Measurements from ENCODE around the gene EZH1.

The EZH1 gene

DNA sequence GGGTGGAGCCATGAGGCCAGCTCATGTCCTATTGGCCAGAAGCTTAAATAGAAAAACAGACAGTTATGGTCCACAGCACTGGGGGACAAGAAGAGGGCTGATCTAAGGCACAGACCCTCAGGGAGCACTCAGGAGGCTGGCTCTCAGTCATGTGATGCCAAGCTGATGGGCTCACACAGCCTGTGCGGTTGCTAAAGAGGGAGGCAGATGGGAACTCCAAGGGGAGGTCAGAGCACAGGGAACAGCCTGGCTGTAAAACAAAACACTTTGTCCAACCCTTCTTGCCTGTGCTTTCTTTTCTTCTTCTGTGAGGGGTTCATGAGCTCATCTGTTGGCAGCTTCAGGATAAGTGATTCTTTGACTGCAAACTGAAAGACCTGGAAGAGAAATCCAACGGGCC is 35.3 kb downstream of the EZH1 start:
- no peak for DNase-seq (ENCODE audit: low read depth in 2 of 2)

DNA sequence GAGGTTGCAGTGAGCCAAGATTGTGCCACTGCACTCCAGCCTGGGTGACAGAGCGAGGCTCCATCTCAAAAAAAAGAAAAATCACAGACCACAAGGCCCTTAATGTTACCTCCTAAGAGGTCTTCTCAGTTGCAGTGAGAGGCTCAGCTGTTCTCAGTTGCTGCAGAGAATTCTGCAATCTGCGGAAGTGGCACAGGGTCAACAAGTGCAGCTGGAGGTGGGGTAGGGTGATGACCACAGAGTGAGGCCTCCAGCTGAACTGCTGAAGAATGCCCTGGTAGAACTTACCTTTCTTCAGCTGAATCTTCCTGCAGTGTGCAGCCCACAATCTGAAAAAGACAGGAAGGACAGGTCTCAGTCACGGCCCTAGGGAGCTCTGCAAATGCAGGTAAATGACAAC is 36.3 kb downstream of the EZH1 start:
- DNase-seq (ENCODE audit: low read depth in 2 of 2), result no peak

DNA sequence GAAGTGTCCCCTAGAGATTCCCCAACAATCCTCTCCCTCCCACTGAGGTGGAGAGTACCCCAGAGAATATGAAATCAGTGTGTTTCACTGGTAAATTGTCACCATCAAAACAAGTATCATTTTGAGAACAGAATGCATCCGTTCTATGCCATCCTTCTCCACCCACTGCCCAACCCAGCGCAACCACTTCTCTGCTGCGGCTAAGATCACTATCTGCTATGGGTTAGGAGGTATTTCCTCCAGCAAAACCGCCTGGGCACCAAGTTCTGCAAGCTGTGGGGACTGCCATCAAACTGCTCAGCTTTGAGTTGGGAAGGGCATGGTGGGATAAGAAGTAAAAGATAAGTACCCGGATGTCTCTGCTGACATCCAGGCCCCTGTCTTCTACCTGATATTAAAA is 38.1 kb downstream of the EZH1 start:
- DNase-seq (ENCODE audit: low read depth in 2 of 2), result peak in 1 of 2 donors; percentile 54

DNA sequence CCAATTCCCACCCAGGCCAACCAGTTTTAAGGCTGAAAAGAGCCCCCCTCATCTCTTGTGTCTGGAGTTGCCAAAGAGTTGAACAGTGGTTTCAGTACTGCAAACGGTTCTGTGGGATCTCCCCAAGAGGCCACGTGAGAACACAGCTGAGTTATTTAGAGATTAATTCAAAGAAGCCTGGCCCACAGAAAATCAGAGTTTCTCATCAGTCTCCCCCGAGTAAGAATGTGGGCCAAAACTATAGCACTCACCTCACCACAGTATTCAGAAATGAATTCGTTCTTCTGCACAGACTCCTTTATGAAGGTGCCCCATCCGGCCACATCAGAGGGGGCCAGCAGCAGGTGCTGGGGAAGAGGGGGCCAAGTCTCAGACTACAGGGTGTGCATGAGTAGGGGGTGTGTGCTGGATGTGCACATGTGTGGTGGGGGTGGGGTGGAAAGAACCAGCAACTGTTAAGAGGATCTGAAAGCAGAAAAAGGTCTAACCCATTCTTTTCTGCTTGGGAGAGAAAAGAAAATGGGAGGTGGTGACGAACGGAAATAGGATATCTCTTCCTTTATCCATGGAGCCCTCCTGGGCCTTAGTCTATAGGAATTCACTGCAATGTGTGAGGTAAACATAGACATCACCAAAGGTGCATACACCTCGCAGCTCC is 39.9 kb downstream of the EZH1 start:
- peak; percentile 26 to 39 for DNase-seq (ENCODE audit: low read depth in 2 of 2)

DNA sequence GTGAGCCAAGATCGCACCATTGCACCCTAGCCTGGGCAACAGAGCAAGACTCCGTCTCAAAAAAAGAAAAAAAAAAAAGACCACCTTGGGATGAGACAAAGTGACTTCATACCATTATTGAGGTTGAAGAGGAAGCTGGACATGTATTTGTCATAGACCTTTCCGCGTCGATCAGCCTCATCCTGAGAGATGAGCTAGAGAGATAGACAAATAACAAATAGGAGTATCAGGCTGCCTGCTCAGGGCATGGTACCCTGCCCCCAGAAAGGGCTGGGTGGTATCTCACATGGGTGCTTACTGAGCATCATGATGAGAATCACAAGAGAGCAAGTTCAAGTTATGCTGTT is 40.4 kb downstream of the EZH1 start:
- no peak for DNase-seq (ENCODE audit: low read depth in 2 of 2)

GRCh38 chr17:42702446-42702845 is 42.4 kb downstream of the EZH1 start:
- no peak for DNase-seq (ENCODE audit: low read depth in 2 of 2)

GRCh38 chr17:42700586-42701289 is 44.1 kb downstream of the EZH1 start:
- DNase-seq (ENCODE audit: low read depth in 2 of 2), result no peak

GRCh38 chr17:42699415-42699740 is 45.5 kb downstream of the EZH1 start:
- DNase-seq (ENCODE audit: low read depth in 2 of 2), result no peak

- no peak for DNase-seq (ENCODE audit: low read depth in 2 of 2)
Observed at GRCh38 chr17:42698736-42699414, 46.0 kb downstream of the EZH1 start.

GRCh38 chr17:42697108-42697811 is 47.6 kb downstream of the EZH1 start:
- no peak for DNase-seq (ENCODE audit: low read depth in 2 of 2)

DNA sequence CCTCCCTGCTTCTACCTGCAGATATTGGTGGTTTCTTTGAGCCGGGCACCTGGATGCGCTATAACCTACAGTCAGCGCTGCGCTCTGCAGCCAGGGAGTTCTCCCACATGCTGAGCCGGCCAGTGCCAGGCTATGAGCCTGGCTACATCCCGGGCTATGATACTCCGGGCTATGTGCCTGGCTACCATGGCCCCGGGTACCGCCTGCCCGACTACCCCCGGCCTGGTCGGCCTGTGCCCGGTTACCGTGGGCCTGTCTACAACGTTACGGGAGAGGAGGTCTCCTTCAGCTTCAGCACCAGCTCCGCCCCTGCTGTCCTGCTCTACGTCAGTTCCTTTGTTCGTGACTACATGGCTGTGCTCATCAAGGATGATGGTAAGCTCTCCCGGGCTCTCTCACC is 49.3 kb downstream of the EZH1 start:
- no peak for DNase-seq (ENCODE audit: low read depth in 2 of 2)

DNA sequence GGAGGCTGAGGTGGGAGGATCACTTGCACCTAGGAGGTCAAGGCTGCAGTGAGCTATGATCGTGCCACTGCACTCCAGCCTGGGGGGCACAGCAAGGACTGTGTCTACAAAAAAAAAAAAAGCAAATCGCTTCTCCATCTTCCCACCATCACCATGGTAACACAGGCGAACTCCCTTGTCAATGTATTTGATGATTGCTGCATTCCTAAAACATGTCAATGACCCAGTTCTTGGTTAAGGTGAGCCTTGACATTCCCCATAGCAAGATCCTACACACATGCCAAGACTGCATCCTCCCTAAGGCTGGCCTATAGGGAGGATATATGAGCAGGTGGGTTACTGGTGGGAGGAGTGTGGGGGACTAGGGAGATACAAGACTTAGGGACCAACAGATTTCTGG is 50.3 kb downstream of the EZH1 start:
- DNase-seq (ENCODE audit: low read depth in 2 of 2), result no peak

DNA sequence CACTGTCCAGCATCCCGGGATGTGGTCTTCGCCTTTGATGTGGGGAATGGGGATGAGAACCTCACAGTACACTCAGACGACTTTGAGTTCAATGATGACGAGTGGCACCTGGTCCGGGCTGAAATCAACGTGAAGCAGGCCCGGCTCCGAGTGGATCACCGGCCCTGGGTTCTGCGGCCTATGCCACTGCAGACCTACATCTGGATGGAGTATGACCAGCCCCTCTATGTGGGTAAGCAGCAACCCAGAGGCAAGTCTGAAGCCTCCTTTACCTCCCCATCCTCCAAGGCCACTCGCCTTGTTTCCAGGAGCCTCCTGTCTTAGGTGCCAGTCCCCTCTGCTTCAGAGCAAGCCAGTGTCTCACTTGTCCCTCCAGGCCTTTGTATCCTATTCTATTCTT is 52.4 kb downstream of the EZH1 start:
- DNase-seq (ENCODE audit: low read depth in 2 of 2), result no peak

GRCh38 chr17:42691021-42691545 is 53.8 kb downstream of the EZH1 start:
- no peak for DNase-seq (ENCODE audit: low read depth in 2 of 2)

- no peak for DNase-seq (ENCODE audit: low read depth in 2 of 2)
Observed at GRCh38 chr17:42690596-42690995, 54.2 kb downstream of the EZH1 start.

DNA sequence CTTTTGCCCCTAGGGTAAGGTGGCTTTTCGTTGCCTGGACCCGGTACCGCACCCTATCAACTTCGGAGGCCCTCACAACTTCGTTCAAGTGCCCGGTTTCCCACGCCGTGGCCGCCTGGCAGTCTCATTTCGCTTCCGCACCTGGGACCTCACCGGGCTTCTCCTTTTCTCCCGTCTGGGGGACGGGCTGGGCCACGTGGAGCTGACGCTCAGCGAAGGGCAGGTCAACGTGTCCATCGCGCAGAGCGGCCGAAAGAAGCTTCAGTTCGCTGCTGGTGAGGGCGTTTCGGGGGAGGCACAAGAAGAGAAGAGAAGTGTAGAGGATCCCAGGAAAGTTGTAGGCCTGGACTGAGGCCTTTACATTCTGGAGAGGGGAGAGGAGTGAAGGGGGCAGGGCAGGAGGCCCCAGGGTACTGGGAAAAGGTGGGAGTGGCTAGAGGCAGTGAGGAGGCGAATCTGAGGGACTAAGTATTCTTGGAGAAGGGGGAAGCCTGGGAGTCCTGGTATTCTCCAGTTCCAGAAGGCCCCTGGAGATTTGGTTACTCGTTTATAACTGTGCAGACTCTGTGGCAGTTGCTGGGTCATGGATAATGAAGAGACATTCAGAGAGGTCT is 57.0 kb downstream of the EZH1 start:
- no peak for DNase-seq (ENCODE audit: low read depth in 2 of 2)

GRCh38 chr17:42686520-42687128 is 58.2 kb downstream of the EZH1 start:
- DNase-seq (ENCODE audit: low read depth in 2 of 2), result no peak

- no peak for DNase-seq (ENCODE audit: low read depth in 2 of 2)
Observed at GRCh38 chr17:42685831-42686230, 59.0 kb downstream of the EZH1 start.

- no peak for DNase-seq (ENCODE audit: low read depth in 2 of 2)
Observed at GRCh38 chr17:42684929-42685556, 59.8 kb downstream of the EZH1 start.

GRCh38 chr17:42683407-42684034 is 61.3 kb downstream of the EZH1 start:
- no peak for DNase-seq (ENCODE audit: low read depth in 2 of 2)
